ENCODE results near the gene CARS1. TPM values are rescaled to one million over a fixed set of nuclear protein-coding genes. Genes with fewer than 3 reads are reported as not detected.

Gene CARS1
- total RNA-seq, 4 donors from 2014 or later: 31.5 to 46.5 (median 34.7) TPM

- in situ Hi-C loops (cut with MboI; ENCODE audit: low sequenced_read_pairs in 4 of 4): no loop called here
- H3K27me3 ChIP-seq: no peaks in the 10 kb centered on the region
- H3K27ac ChIP-seq: peak overlapping the region; percentile 27 to 60 (median 40)
- intact Hi-C loops (cut with DNase I; ENCODE audit: low total_unique reads): no loop called here
- H3K36me3 ChIP-seq: peaks cover 0 to 35% of the 10 kb centered on the region in 2 donors
- TF ChIP-seq CTCF (IDR thresholded peaks at IDR 0.05 in 4 of 5, conservative IDR thresholded peaks at IDR 0.05 in 1 of 5) (no peak), POLR2A (IDR thresholded peaks at IDR 0.05) (no peak)
- DNase-seq (peak; percentile 56 to 73), ATAC-seq (peak; percentile 88)
- no peak overlapping the region for H3K4me3 ChIP-seq
- no peaks in the 10 kb centered on the region for H3K9me3 ChIP-seq
- peaks cover 24 to 28% of the 10 kb centered on the region in 2 donors for H3K4me1 ChIP-seq
These were observed 80.1 kb downstream of the CARS1 start for GRCh38 chr11:2977113-2977512.

DNA sequence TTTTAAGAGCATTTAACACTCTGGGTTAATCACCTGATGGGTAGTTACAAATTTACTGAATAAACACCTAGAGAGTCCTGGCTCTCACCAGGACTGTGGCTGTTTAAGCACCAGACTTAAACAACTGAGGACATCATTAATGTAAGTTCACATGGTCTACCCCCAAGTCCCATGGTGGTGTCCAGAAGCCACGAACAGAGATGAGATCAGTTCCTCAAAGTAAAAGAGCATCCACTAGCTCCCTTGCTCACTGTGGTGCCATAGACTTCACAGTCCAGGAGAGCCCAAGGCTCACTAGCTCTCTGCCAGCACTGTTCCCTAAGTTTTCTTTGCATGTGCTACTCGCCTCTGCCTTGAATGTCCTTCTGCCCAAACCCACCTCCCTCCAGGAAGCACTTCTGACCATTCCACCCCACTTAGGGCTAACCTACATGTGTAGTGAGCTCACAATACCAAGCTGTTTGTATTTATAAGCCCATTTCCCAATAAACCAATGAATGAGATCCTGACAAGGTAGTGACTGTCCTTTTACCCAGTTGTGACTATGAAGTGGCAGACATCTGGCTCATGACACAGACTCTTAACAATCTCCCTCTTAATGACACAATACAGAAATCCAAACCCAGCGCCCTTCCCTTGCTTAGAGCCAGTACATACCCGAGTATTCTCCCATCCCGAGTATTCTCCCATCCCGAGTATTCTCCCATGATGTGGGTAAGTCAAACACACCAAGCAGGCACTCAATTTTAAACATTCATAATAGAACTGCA, 80.7 kb downstream of the CARS1 start:
- Histone ChIP-seq H3K27ac (peak overlapping the region in 3 of 4 donors; percentile 37 to 60 (median 43)), H3K36me3 (peaks cover 0 to 42% of the 10 kb centered on the region in 2 donors), H3K27me3 (no peaks in the 10 kb centered on the region), H3K4me3 (no peak overlapping the region), H3K4me1 (peaks cover 18 to 25% of the 10 kb centered on the region in 2 donors), H3K9me3 (no peaks in the 10 kb centered on the region)
- DNase-seq: no peak
- in situ Hi-C loops (cut with MboI; ENCODE audit: low sequenced_read_pairs in 4 of 4) (no loop called here), intact Hi-C loops (cut with DNase I; ENCODE audit: low total_unique reads) (no loop called here)
- TF ChIP-seq POLR2A (IDR thresholded peaks at IDR 0.05) (no peak), CTCF (IDR thresholded peaks at IDR 0.05 in 4 of 5, conservative IDR thresholded peaks at IDR 0.05 in 1 of 5) (no peak)
- peak; percentile 45 to 48 for ATAC-seq

DNA sequence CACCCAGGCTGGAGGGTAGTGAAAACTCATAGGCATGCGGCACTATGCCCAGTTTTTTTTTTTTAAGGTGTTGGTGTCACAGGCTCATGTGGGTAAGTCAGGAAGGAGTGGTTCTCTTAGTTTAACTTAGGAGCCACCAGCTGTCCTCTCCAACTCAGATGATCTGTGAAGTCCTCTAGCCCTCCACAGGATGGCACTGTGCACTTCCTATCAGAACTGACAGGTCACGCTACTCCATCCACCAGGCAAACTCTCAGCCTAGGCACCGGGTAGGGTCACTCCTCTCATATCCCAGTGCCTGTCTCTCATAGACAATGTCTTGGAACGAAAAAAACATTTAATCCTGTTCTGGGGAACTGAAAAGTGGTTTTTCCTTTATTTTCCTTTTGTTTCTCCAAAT, 81.6 kb downstream of the CARS1 start:
- H3K4me1 ChIP-seq: peaks cover 18 to 25% of the 10 kb centered on the region in 2 donors
- peak in 4 of 5 experiments; percentile 25 to 48 (median 36) for TF ChIP-seq CTCF (IDR thresholded peaks at IDR 0.05 in 4 of 5, conservative IDR thresholded peaks at IDR 0.05 in 1 of 5)
- TF ChIP-seq POLR2A (IDR thresholded peaks at IDR 0.05): no peak
- no peak overlapping the region for H3K27ac ChIP-seq
- H3K36me3 ChIP-seq: peaks cover 0 to 51% of the 10 kb centered on the region in 2 donors
- in situ Hi-C loops (cut with MboI; ENCODE audit: low sequenced_read_pairs in 4 of 4): no loop called here
- DNase-seq: peak in 1 of 2 donors; percentile 29
- intact Hi-C loops (cut with DNase I; ENCODE audit: low total_unique reads): no loop called here
- ATAC-seq: peak in 1 of 2 donors; percentile 70
- no peaks in the 10 kb centered on the region for H3K9me3 ChIP-seq
- H3K27me3 ChIP-seq: no peaks in the 10 kb centered on the region
- no peak overlapping the region for H3K4me3 ChIP-seq

DNA sequence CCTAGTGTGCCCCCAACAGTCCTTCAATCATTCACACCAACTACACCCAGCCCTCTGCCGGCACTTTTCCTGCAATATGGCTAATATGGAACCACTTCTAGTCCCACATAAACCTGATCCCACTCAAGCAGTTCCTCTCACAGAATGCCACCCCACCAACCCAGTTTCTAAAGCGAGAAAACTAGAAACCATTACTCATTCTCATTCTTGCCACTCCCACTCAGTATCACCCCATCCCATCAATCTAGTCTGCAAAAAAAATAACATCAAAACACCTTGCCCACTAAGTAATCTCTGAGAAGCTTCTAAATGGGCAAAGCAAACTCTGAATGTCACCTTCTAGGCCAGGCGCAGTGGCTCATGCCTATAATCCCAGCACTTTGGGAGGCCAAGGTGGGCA, 83.0 kb downstream of the CARS1 start:
- no peak for DNase-seq
- intact Hi-C loops (cut with DNase I; ENCODE audit: low total_unique reads): no loop called here
- Histone ChIP-seq H3K4me3 (no peak overlapping the region), H3K9me3 (no peaks in the 10 kb centered on the region), H3K36me3 (peaks cover 1 to 64% of the 10 kb centered on the region in 2 donors), H3K4me1 (peaks cover 18 to 25% of the 10 kb centered on the region in 2 donors), H3K27me3 (no peaks in the 10 kb centered on the region), H3K27ac (no peak overlapping the region)
- in situ Hi-C loops (cut with MboI; ENCODE audit: low sequenced_read_pairs in 4 of 4): no loop called here
- no peak for ATAC-seq
- TF ChIP-seq POLR2A (IDR thresholded peaks at IDR 0.05): no peak
- TF ChIP-seq CTCF (IDR thresholded peaks at IDR 0.05 in 4 of 5, conservative IDR thresholded peaks at IDR 0.05 in 1 of 5): no peak

Measured in gastrocnemius medialis (tissue), 4 donors.